HUES6 (cell line): ENCODE measurements around the gene DCANP1.

Source experiments
- H3K27ac ChIP-seq: 2 replicates; pipeline ENCODE4 v1.7.0; 2013; ENCODE audit warnings: low read depth, mild to moderate bottlenecking, low read length, inconsistent platforms
- H3K27me3 ChIP-seq: 2 replicates; pipeline ENCODE4 v1.6.1; 2013; ENCODE audit warnings: low read length; ENCODE audit not compliant: control insufficient read depth, insufficient read depth
- H3K36me3 ChIP-seq: 2 replicates; pipeline ENCODE4 v1.6.1; 2013; ENCODE audit warnings: low read length; ENCODE audit not compliant: control insufficient read depth, insufficient read depth
- H3K4me1 ChIP-seq: 2 replicates; pipeline ENCODE4 v1.6.1; 2013; ENCODE audit warnings: low read length; ENCODE audit not compliant: control insufficient read depth, insufficient read depth
- H3K4me3 ChIP-seq: 2 replicates; pipeline ENCODE4 v1.5.1; 2013; ENCODE audit warnings: low read depth, low read length
- H3K9ac ChIP-seq: one replicate; pipeline ENCODE4 v1.6.1; 2013; ENCODE audit warnings: mild to moderate bottlenecking, low read length
- H3K9me3 ChIP-seq: 2 replicates; pipeline ENCODE4 v1.6.1; 2013; ENCODE audit warnings: low read depth, low read length; ENCODE audit not compliant: control insufficient read depth, insufficient read depth

Gene DCANP1

DNA sequence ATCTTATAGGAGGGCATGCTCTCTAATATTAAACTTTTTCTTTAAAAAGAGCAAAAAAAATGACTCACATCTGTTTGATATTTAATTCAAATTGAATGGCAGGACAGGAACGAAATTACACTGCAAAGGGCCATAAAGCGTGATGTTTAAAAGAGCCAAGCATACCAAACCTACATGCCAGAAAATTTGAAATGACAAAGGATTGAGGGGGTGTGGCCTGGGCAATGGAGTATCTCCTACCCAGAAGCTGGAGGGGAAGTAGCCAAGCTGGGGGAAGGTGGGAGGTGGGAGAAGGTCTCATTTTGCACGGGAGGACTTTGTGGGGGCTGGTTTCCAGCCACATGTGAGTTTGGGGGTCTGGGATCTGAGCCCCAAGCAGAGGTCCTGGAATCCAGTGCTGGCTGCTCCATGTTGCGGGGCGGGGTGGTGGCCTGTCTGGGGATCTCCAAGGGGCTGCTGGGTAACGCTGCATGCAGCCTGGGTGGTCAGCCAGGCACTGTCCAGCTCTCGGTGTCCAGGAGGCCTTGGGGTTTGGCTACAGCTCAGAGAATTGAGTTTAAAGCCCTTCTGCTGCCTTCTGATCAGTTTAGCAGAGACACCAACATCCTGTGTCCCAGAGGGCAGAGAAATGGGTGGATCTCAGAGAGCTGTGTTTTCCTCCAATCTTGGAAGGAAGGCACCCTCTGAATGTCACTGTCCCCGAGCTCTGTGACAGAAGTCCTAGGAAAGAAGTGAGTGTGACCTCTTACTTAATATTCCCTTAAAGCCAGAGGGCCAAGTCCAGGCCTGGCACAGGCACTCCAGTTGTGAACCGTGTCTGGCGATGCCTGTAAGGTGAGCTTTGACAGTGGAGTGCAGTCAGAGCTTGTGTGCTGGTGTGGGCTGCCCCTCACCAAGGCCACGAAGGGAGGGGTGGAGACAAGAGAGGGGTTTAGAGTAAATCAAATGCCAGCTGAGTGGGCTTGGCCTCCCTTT is 7.6 kb downstream of the DCANP1 start:
- no peak overlapping the region for H3K4me3 ChIP-seq
- peaks cover 17% of the 10 kb centered on the region; the same call in 1 of the 2 replicates for H3K4me1 ChIP-seq
- H3K9me3 ChIP-seq, result no peaks in the 10 kb centered on the region
- H3K9ac ChIP-seq, result no peak overlapping the region
- no peaks in the 10 kb centered on the region; the same call in 1 of the 2 replicates for H3K27me3 ChIP-seq
- H3K27ac ChIP-seq, result no peak overlapping the region
- no peaks in the 10 kb centered on the region for H3K36me3 ChIP-seq

DNA sequence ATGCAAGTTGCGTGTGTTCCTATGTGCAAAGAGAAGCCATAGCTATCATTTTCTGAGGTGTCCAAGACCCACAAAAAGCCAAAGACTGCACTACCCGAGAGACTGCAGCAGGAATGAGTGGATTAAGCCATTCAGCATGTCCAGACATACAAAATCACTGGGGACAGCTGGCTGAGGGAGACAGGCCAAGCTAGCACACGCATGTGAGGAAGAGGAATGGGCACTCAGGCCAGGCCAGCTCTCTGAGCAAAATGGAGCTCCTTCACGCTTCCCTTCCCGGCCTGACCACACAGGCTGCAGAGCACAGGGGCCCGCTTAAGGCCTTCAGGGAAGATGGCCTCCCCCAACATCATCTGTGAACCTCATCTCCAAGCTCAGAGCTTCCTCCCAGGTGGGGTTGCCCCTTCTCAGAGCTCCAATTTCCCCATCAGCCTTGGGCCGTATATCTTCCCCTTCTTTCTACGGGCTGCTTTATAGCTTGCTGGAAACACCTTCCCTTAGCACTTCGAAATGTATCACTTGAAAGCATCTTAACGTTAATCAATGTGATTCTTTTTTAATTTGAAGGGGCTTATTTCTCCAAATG is 8.4 kb downstream of the DCANP1 start:
- H3K27me3 ChIP-seq, result no peaks in the 10 kb centered on the region
- no peaks in the 10 kb centered on the region for H3K9me3 ChIP-seq
- no peak overlapping the region for H3K4me3 ChIP-seq
- H3K36me3 ChIP-seq, result no peaks in the 10 kb centered on the region
- H3K4me1 ChIP-seq, result peaks cover 25% of the 10 kb centered on the region; the same call in 1 of the 2 replicates
- H3K9ac ChIP-seq, result no peak overlapping the region
- no peak overlapping the region for H3K27ac ChIP-seq

DNA sequence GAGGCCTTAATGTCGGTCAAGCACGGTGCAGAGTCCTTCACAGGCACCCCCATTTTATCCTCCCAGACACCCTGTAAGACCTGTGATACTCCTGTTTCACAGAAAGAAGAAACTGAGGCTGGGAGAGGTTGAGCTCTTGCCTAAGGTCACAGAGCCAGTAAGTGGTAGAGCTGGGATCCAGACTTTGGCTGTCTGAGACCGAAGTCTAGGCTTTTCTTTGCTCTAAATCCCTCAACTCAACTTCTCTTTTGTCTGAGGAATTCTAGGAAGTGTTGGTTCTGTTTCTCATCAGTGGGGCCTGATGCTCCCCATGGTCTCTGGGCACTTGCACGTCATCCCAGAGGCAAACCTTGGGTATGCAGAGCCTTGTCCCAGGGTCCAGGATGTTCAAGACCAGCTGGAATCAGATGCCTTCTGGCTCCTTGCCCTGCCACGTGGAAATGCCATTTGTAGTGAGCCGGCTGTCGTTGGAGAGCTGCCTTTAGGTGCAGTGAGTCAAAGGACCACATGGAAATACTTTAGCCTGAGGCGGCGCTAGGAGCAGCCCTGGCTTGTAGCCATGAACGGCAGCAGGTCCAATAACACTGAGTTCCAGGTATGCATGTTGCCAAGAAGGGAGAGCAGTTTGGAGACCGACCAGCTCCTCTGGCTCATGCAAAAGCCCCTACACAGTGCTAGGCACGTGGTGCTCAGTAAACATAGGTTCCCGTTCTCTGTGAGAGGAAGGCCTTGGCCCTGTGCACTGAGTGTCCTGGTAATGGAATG is 9.2 kb downstream of the DCANP1 start:
- Histone ChIP-seq H3K4me3 (no peak overlapping the region), H3K27ac (no peak overlapping the region)

DNA sequence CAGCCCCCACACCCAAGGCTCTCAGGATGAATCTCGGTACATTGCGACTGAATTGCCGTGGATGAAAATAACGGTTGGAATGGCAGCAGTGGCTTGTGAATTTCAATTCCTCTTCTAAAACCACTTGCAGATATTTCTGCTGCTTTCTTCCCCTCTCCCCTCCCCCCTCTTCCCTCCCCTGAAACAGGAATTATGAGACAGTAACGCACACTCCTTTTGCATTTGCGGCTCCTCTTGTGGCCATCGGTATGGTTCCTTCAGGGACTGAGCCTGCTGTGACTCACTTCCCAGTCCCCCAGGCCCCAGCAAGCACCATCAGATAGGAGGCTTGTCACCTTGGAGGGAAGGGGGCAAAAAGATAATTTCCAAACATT is 9.7 kb downstream of the DCANP1 start:
- H3K9ac ChIP-seq, result no peak overlapping the region
- H3K27ac ChIP-seq, result no peak overlapping the region
- no peak overlapping the region for H3K4me3 ChIP-seq
- H3K9me3 ChIP-seq, result no peaks in the 10 kb centered on the region
- no peaks in the 10 kb centered on the region for H3K36me3 ChIP-seq
- H3K27me3 ChIP-seq, result no peaks in the 10 kb centered on the region
- peaks cover 21% of the 10 kb centered on the region; the same call in 1 of the 2 replicates for H3K4me1 ChIP-seq

More for the DNA sequence above, 9.2 kb downstream of the DCANP1 start:
- Histone ChIP-seq H3K9ac (no peak overlapping the region), H3K4me1 (peaks cover 21% of the 10 kb centered on the region; the same call in 1 of the 2 replicates), H3K9me3 (no peaks in the 10 kb centered on the region), H3K27me3 (no peaks in the 10 kb centered on the region), H3K36me3 (no peaks in the 10 kb centered on the region)

DNA sequence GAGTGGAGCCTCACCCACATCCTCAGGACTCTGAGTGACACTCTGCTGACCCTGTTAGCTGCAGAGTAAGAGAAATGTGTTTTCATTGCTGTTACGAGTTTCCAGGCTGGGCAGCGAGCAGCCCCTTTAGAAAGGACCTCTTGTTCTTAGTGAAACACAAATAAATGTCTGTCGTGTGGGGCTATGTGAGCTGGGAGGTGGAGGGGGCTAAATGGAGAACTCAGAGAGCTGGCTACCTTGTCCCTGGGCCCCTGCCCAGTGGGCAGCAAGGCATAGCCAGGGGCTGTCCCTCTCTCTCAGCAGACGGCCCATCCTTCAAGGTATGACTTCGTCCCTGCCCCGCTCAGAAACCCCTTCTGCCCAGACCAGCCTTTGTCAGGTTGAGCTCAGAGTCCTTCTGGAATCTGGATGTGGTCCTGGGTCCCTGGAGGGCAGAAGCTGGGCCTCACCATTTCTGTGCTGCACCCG is 10.2 kb downstream of the DCANP1 start:
- Histone ChIP-seq H3K4me3 (no peak overlapping the region), H3K9ac (peak overlapping the region; percentile 26), H3K9me3 (no peaks in the 10 kb centered on the region), H3K4me1 (peaks cover 21% of the 10 kb centered on the region; the same call in 1 of the 2 replicates), H3K36me3 (no peaks in the 10 kb centered on the region), H3K27ac (no peak overlapping the region), H3K27me3 (no peaks in the 10 kb centered on the region)

DNA sequence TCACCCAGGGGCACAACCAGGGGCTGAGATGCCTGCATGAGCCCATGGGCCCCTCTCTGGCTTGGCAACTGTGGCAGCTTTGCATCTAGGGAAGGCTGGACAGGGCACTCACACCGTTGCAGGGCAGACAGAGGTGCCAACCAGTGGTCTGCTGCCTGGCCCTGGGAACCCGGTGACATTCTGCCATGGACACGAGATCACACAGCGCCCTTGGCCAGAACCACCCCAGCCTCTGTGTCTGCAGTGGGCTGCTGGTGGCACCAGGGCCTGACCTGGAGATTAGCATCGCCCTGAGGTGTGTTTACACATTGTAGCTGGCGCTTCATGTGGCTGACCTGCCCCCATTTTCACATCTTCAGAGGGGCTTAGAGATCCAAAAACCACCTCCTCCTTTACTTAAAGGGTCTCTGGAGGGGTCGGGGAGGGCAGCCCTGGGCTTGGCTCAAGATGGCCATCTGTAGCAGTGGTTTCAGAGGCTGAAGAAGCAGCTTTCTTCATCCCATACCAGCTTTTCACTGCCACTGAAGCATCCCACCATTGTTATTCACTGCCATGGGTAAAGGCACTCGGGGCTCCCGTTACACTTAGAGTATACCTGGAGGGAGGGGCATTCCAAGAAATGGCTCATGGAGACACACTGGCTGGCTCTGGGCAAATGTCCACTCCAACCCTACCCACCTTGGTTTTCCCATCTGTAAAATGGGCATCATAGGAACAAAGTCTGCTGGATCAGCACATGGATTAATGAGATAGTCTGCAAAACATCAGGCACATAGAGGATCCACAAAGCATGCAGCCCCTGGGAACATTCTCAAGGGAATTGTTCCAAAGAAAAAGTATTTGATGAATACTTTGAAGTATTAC is 11.4 kb downstream of the DCANP1 start:
- no peak overlapping the region for H3K9ac ChIP-seq
- H3K4me1 ChIP-seq, result peaks cover 21% of the 10 kb centered on the region; the same call in 1 of the 2 replicates
- H3K9me3 ChIP-seq, result no peaks in the 10 kb centered on the region
- H3K36me3 ChIP-seq, result no peaks in the 10 kb centered on the region
- no peak overlapping the region for H3K27ac ChIP-seq
- H3K27me3 ChIP-seq, result no peaks in the 10 kb centered on the region
- H3K4me3 ChIP-seq, result no peak overlapping the region

DNA sequence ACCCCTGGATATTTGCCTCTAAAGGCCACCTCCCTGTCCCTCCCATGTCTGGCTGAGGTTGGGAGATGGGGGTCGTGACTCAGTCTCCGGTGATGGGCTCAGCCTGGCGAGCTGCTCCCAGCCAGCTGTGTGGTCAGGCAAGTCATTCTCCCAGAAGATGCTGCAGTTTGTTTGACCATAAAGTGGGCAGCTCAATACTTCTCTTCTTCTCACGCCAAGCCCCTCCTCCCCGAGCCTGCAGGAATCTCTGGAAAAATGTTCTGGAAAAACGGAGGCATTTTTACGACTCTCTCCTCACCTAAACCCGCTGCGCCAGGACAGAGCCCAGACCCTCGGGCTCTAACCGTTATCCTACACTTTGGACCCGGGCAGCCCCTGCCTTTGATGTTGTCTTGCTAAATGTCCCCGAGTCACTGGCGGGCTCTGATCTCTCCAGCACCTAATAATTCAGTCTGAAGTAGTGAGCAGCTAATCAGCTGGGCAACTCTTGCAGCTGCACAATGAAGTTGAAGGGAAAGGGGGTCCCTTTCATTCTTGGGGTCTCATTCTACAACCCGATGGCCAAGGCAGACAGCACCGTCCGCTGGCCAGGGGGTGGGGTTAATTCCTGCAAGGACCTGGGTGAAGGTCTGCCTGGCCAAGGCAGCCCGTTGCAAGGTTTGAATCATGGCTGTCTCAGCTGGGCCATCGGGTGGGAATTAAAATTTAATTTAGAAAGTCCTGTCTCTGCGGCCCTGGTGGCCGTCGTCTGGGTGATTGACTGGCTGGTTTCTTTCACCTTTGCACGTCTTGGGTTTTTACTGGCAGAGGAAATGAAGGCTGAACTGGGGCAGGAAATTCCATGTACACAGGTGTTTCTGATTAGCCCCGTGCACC is 12.3 kb downstream of the DCANP1 start:
- Histone ChIP-seq H3K9me3 (no peaks in the 10 kb centered on the region), H3K36me3 (no peaks in the 10 kb centered on the region), H3K27me3 (no peaks in the 10 kb centered on the region), H3K4me3 (no peak overlapping the region), H3K9ac (no peak overlapping the region), H3K27ac (no peak overlapping the region; the same call in 1 of the 2 replicates), H3K4me1 (peaks cover 21% of the 10 kb centered on the region; the same call in 1 of the 2 replicates)

DNA sequence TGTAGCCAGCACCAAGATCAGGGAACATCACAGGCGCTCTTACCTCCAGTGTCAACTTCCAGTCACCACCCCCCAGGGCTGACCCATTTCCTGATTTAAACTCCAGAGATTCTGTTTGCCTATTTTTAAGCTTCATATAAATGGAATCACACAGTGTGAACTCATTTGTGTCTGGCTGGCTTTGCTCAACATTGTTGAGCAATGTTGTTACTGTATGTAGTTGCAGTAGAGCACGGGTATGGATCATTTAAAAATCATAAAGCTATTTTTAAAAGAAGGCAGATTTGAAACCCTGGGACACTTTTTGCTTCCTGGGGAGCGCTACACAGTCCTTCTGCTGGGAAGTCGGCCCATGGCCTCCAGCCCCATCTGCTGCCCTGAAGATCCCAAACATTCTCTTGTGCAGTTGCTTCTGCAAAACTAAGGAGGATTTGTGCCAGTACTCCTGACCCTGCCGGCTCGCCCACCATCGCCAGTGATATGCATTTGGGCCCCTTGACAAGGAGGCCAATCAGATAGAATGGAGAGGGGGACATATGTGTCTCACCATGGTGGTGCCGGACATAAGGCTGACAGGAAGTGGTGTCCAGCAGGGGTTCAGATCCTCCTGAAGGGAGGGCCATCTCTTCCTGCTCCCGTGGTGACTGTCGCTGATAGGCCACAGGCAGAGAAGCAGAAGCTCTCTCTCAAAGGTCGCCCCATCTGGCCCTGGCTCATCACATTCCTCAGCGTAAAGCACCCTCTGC is 13.3 kb downstream of the DCANP1 start:
- Histone ChIP-seq H3K4me3 (no peak overlapping the region), H3K27ac (no peak overlapping the region), H3K4me1 (peaks cover 16% of the 10 kb centered on the region; the same call in 1 of the 2 replicates), H3K9me3 (peaks cover 3% of the 10 kb centered on the region; the same call in 1 of the 2 replicates), H3K9ac (no peak overlapping the region), H3K27me3 (no peaks in the 10 kb centered on the region), H3K36me3 (no peaks in the 10 kb centered on the region)

DNA sequence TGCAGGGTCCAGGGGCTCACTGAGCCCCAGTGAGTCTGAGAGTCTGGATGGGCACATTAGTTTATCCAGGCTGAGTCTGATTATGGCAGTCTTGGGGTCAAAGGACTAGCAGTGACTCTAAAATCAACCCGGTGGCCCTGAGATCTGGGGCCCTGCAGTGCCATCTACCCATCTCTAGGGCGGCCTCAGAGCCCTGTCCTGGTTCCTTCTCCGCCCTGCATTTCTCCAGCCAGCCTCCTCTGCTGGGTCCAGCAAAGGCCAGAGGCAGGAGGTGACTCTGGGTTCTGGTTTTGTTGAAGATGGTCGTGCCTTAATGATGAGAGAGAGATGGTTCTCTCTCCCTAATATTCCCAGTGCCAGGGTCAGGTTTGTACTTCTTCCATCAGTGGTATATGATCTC is 15.0 kb downstream of the DCANP1 start:
- H3K36me3 ChIP-seq, result no peaks in the 10 kb centered on the region
- peaks cover 14% of the 10 kb centered on the region; the same call in 1 of the 2 replicates for H3K4me1 ChIP-seq
- no peak overlapping the region for H3K4me3 ChIP-seq
- H3K9ac ChIP-seq, result no peak overlapping the region
- peaks cover 13% of the 10 kb centered on the region for H3K9me3 ChIP-seq
- no peaks in the 10 kb centered on the region for H3K27me3 ChIP-seq
- no peak overlapping the region for H3K27ac ChIP-seq
